Measurements from ENCODE around the gene TSC2.

DNA sequence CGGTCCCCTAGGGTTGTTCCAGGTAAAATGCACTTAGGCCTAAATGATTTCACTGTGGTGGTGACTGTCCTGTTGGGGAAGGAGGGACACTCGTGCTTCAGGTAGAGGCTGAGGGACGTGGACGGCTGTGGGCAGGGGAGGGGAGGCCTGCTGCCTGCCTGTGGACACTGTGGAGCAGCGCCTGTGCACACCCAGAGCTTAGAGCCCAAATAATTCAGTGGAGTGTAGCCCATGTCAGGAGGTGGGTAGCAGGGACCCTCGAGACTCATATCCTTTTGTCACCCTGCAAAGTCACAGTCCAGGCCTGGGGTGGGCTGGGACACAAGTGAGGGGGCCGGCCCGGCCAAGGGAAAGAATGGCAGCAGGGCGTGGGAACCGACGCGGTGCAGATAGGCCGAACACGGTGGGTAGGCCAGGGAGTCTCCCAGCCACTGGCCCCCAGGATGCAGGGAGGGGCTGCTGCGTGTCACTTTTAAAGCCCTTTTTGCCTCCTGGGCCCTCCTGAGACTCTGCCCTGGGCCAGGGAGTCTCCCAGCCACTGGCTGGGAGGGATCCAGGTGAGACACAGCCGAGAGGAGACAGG, 21.8 kb upstream of the TSC2 start:
- TF ChIP-seq, protein P1, sequence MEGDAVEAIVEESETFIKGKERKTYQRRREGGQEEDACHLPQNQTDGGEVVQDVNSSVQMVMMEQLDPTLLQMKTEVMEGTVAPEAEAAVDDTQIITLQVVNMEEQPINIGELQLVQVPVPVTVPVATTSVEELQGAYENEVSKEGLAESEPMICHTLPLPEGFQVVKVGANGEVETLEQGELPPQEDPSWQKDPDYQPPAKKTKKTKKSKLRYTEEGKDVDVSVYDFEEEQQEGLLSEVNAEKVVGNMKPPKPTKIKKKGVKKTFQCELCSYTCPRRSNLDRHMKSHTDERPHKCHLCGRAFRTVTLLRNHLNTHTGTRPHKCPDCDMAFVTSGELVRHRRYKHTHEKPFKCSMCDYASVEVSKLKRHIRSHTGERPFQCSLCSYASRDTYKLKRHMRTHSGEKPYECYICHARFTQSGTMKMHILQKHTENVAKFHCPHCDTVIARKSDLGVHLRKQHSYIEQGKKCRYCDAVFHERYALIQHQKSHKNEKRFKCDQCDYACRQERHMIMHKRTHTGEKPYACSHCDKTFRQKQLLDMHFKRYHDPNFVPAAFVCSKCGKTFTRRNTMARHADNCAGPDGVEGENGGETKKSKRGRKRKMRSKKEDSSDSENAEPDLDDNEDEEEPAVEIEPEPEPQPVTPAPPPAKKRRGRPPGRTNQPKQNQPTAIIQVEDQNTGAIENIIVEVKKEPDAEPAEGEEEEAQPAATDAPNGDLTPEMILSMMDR (IDR thresholded peaks at IDR 0.05): no peak
- no peak for TF ChIP-seq POLR2A (IDR thresholded peaks at IDR 0.05)
